HFFc6 (cell line): ENCODE results near the gene PCAT7. TPM values are rescaled to one million over a fixed set of nuclear protein-coding genes. Genes with fewer than 3 reads are reported as not detected.

Source experiments
- DNase-seq: peaks from one replicate; pipeline ENCODE4 v3.0.0-alpha.2; 2018
- H3K27ac Mint-ChIP-seq: 2 replicates; pipeline ENCODE4 v1.8.0; 2020; ENCODE audit warnings: mild to moderate bottlenecking, mixed read lengths
- H3K27me3 Mint-ChIP-seq: 2 replicates; pipeline ENCODE4 v1.8.0; 2021; ENCODE audit warnings: mild to moderate bottlenecking, moderate library complexity, mixed read lengths; ENCODE audit not compliant: insufficient read depth
- H3K36me3 Mint-ChIP-seq: 2 replicates; pipeline ENCODE4 v1.8.0; 2021; ENCODE audit warnings: low read depth, mixed read lengths
- H3K4me1 Mint-ChIP-seq: 2 replicates; pipeline ENCODE4 v1.8.0; 2020; ENCODE audit warnings: low read depth, mixed read lengths
- H3K4me3 Mint-ChIP-seq: 2 replicates; pipeline ENCODE4 v1.8.0; 2020; ENCODE audit warnings: mild to moderate bottlenecking, moderate library complexity, mixed read lengths
- H3K9me3 Mint-ChIP-seq: 2 replicates; pipeline ENCODE4 v1.8.0; 2020; ENCODE audit warnings: mild to moderate bottlenecking, mixed read lengths
- CTCF ChIP-seq: fragments of 200-600 bp; sonication (generic); IDR thresholded peaks from 2 replicates; pipeline ENCODE4 v1.5.0; 2021; ENCODE audit warnings: antibody characterized with exemption, mild to moderate bottlenecking
- total RNA-seq, 6 experiments: library from RNA; stranded (reverse); fragmentation: NEBNext Ultra II Directional; extraction: Animal tissue kit (Norgen Biotek cat#: 25700); gene quantifications; 2 replicates in 1 of 6; 3 replicates in 5 of 6; pipeline ENCODE4 v1.2.3, GENCODE V29; 2021

Gene PCAT7
- total RNA-seq, 6 experiments from 2014 or later = not detected

- H3K27ac Mint-ChIP-seq = no peak overlapping the region
- DNase-seq = no peak
- H3K4me3 Mint-ChIP-seq = no peak overlapping the region
- peaks cover 17% of the 10 kb centered on the region for H3K27me3 Mint-ChIP-seq
- H3K9me3 Mint-ChIP-seq = no peaks in the 10 kb centered on the region
- no peaks in the 10 kb centered on the region for H3K36me3 Mint-ChIP-seq
- no peak for TF ChIP-seq CTCF
- no peaks in the 10 kb centered on the region for H3K4me1 Mint-ChIP-seq
These were observed 11.7 kb downstream of the PCAT7 start for GRCh38 chr9:94566550-94566949.

DNA sequence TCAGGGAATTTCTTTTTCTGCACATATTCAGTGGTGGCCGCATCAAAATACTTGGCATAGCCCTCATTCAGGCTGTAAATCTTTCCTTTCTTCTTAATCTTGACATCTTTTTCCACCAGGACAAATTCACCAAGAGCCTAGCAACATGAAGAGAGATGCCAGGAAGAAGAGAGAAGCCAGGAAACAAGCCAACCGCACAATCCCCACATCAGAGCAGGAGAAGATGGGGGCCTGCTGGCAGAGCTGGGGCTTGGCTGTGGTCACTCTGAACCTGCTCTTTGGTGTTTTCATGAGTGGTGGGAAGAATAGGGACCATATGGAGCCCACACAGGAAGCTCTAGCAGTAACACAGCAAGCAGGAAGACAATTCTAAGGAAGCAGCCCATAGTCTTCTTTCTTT is 12.4 kb downstream of the PCAT7 start:
- Mint-ChIP-seq H3K36me3 (no peaks in the 10 kb centered on the region), H3K27ac (no peak overlapping the region), H3K9me3 (no peaks in the 10 kb centered on the region), H3K4me3 (no peak overlapping the region), H3K27me3 (peaks cover 24% of the 10 kb centered on the region), H3K4me1 (no peaks in the 10 kb centered on the region)
- no peak for TF ChIP-seq CTCF
- DNase-seq = no peak

DNA sequence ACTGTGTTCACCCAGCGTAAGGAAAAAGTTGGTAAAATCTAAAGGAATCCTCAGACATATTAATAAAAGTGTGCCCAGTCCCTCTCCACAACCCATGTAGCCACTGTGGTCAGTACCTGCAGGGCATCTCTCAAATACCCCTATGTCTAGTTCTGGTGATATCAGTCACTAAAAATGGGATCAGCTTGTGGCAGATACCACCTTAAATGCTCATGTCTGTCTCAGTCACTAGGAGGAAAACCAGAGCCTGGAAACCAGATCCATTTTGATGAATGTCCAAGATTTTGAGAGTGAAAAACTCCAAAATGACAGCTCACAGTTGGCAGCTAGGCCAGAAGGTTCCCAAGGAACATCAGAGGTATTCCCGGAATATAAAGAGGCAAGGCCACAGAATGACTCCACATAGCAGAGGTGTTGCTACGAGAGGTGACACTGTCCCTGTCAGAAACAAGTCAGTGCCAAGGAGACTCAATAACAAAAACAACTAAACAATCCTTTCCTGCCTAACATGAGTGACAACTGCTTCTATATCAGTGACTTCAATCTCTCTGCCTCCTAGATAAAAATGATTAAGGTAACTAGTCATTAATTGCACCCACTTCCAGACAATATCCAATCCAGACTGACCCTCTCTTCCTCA is 13.5 kb downstream of the PCAT7 start:
- H3K36me3 Mint-ChIP-seq = no peaks in the 10 kb centered on the region
- H3K27me3 Mint-ChIP-seq = peaks cover 26% of the 10 kb centered on the region
- TF ChIP-seq CTCF = no peak
- no peaks in the 10 kb centered on the region for H3K4me1 Mint-ChIP-seq
- no peak for DNase-seq
- H3K9me3 Mint-ChIP-seq = no peaks in the 10 kb centered on the region
- H3K4me3 Mint-ChIP-seq = no peak overlapping the region
- no peak overlapping the region for H3K27ac Mint-ChIP-seq

DNA sequence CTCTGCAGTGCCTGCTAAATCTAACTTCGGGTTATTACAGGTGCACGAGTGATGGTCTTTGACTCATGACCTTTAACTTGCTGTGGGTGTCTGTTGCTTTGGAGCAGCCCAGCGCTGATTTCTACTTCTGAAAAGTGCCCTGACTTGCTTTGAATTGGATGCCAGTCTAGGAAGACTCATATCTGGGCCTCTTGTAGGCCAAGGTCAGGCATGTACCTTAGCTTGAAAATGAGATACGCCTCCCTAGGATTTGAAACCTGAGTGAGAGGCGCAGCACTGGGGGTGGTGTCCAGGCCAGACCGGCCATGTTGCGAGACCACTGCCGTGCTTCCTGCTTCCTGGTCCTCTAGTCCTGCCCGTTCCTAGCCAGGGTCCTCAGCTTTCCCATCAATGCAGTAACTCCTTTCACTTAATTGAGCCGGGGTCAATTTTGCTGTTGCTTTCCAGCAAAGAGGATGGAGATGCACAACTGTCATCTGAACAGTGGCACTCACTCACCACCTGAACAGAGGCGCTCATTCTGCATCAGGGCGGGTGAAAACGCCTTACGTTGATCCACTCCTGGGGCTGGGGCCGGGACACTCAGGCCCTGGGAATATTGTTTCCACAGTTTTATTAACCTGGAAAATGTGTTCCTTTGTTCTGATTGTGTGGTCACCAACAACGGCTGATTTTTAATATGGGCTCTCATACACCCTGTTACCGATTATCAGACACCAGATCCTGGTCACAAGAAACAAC is 14.3 kb downstream of the PCAT7 start:
- H3K4me1 Mint-ChIP-seq = no peaks in the 10 kb centered on the region
- no peak for TF ChIP-seq CTCF
- no peak overlapping the region for H3K27ac Mint-ChIP-seq
- H3K36me3 Mint-ChIP-seq = no peaks in the 10 kb centered on the region
- no peak for DNase-seq
- H3K27me3 Mint-ChIP-seq = peaks cover 26% of the 10 kb centered on the region
- H3K9me3 Mint-ChIP-seq = no peaks in the 10 kb centered on the region
- no peak overlapping the region for H3K4me3 Mint-ChIP-seq

DNA sequence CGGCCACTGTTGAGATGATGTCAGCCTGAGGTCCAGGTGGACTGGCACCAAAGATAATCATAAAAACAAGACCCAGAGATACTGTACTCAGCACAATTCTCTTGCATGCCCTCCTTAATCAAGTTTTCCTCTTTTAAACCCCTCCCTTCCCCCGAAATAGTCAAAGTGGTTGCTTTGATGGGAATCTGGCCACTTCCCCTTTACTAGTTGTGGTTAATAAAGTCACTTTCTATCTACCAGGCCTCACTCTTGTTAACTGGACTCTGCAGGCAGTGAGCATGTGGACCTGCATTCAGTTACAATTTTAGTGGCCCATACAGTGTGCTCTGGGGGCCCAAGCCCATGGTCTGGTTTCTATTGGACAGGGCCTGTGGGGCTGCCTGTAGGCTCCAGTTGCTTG is 21.2 kb downstream of the PCAT7 start:
- DNase-seq = no peak
- no peak overlapping the region for H3K27ac Mint-ChIP-seq
- H3K4me1 Mint-ChIP-seq = no peaks in the 10 kb centered on the region
- no peak for TF ChIP-seq CTCF
- no peak overlapping the region for H3K4me3 Mint-ChIP-seq
- no peaks in the 10 kb centered on the region for H3K9me3 Mint-ChIP-seq
- no peaks in the 10 kb centered on the region for H3K36me3 Mint-ChIP-seq
- peaks cover 14% of the 10 kb centered on the region for H3K27me3 Mint-ChIP-seq
